Nephron progenitor cell (in vitro differentiated cells): ENCODE data around the gene PCDHGA8.
"Not testable (repeated sequence)": the region's sequence is repeated elsewhere in the genome, so short reads cannot be mapped to it uniquely, and the experiment has no call there.

Source experiments
- DNase-seq: peaks from one replicate; pipeline ENCODE4 v3.0.0; 2021
- H3K27ac Mint-ChIP-seq: 2 replicates; pipeline ENCODE4 v1.8.0; 2021; ENCODE audit warnings: mild to moderate bottlenecking, moderate library complexity, mixed read lengths
- H3K27me3 Mint-ChIP-seq: 2 replicates; pipeline ENCODE4 v1.8.0; 2021; ENCODE audit warnings: mild to moderate bottlenecking, low read depth, mixed read lengths; ENCODE audit not compliant: poor library complexity
- H3K36me3 Mint-ChIP-seq: 2 replicates; pipeline ENCODE4 v1.8.0; 2021; ENCODE audit warnings: low read depth, mixed read lengths
- H3K4me1 Mint-ChIP-seq: 2 replicates; pipeline ENCODE4 v1.8.0; 2021; ENCODE audit warnings: mixed read lengths
- H3K4me3 Mint-ChIP-seq: 2 replicates; pipeline ENCODE4 v1.8.0; 2021; ENCODE audit warnings: mild to moderate bottlenecking, moderate library complexity, mixed read lengths
- H3K9me3 Mint-ChIP-seq: 2 replicates; pipeline ENCODE4 v1.8.0; 2021; ENCODE audit warnings: mild to moderate bottlenecking, moderate library complexity, mixed read lengths
- TF ChIP-seq, protein P1 (sequence below): fragments of 200-600 bp; sonication (generic); IDR thresholded peaks from 2 replicates; pipeline ENCODE4 v1.5.0; 2021; ENCODE audit warnings: antibody characterized with exemption

PCDHGA8 gene

DNA sequence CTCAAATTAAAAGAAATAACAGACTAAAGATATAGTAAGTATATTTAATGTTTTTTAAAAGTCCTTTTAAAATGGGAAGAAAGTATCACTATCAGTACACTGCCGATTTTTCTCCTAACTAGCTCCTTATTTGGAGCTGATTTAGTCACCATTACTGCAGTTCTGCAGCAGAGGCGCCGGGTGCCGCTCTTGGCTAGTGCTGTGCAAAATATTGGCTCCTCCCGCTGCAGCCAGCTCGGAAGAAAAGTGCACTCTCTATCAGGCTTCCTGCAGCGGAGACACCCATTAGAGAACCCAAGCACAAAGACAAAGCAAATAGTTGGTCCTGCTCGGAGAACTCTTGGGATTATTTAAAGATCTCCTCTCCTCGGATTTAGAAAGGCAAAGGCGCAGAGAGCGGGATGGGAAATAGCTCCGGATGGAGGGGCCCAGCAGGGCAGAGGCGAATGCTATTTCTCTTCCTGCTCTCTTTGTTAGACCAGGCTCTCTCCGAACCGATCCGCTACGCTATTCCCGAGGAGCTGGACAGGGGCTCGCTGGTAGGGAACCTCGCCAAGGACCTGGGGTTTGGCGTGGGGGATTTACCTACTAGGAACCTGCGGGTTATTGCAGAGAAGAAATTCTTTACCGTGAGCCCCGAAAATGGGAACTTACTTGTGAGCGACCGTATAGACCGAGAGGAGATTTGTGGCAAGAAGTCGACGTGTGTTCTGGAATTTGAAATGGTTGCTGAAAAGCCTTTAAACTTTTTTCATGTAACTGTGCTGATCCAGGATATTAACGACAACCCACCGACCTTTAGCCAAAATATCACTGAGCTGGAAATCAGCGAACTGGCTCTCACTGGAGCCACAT lies 22.2 kb upstream of the PCDHGA8 start, which contains the start of gene PCDHGB3:
TSS of gene PCDHGB3 (plus strand) at position 249 of the 855 bp plus-strand sequence. CDS start at position 402, 153 bp downstream.
- DNase-seq = no peak

DNA sequence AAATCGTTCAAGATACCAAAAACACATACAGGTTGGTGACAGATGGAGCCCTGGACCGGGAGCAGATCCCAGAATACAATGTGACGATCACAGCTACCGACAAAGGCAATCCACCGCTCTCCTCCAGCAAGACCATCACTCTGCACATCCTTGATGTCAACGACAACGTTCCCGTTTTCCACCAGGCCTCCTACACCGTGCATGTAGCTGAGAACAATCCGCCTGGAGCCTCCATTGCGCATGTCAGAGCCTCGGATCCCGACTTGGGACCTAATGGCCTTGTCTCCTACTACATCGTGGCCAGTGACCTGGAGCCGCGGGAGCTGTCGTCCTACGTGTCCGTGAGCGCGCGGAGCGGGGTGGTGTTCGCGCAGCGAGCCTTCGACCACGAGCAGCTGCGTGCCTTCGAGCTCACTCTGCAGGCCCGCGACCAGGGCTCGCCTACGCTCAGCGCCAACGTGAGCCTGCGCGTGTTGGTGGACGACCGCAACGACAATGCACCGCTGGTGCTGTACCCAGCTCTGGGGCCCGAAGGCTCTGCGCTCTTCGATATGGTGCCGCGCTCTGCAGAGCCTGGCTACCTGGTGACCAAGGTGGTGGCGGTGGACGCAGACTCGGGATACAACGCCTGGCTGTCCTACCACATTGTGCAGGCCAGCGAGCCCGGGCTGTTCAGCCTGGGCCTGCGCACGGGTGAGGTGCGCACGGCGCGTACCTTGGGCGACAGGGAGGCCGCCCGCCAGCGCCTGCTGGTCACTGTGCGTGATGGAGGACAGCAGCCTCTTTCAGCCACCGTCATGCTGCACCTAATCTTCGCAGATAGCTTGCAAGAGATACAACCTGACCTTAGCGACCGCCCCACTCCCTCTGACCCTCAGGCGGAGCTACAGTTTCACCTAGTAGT lies 20.6 kb upstream of the PCDHGA8 start:
- Mint-ChIP-seq H3K4me3 (no peak overlapping the region), H3K36me3 (peaks cover 30% of the 10 kb centered on the region), H3K9me3 (peaks cover 88% of the 10 kb centered on the region), H3K4me1 (no peaks in the 10 kb centered on the region), H3K27me3 (no peaks in the 10 kb centered on the region), H3K27ac (no peak overlapping the region)
- TF ChIP-seq, protein P1, sequence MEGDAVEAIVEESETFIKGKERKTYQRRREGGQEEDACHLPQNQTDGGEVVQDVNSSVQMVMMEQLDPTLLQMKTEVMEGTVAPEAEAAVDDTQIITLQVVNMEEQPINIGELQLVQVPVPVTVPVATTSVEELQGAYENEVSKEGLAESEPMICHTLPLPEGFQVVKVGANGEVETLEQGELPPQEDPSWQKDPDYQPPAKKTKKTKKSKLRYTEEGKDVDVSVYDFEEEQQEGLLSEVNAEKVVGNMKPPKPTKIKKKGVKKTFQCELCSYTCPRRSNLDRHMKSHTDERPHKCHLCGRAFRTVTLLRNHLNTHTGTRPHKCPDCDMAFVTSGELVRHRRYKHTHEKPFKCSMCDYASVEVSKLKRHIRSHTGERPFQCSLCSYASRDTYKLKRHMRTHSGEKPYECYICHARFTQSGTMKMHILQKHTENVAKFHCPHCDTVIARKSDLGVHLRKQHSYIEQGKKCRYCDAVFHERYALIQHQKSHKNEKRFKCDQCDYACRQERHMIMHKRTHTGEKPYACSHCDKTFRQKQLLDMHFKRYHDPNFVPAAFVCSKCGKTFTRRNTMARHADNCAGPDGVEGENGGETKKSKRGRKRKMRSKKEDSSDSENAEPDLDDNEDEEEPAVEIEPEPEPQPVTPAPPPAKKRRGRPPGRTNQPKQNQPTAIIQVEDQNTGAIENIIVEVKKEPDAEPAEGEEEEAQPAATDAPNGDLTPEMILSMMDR = no peak
- DNase-seq = no peak

More for the DNA sequence above, 22.2 kb upstream of the PCDHGA8 start, which contains the start of gene PCDHGB3:
- Mint-ChIP-seq H3K36me3 (peaks cover 31% of the 10 kb centered on the region), H3K27ac (no peak within 1 kb of the TSS), H3K9me3 (peaks cover 92% of the 10 kb centered on the region), H3K4me3 (no peak within 1 kb of the TSS), H3K4me1 (no peaks in the 10 kb centered on the region), H3K27me3 (no peaks in the 10 kb centered on the region)
- TF ChIP-seq, protein P1 = no peak

DNA sequence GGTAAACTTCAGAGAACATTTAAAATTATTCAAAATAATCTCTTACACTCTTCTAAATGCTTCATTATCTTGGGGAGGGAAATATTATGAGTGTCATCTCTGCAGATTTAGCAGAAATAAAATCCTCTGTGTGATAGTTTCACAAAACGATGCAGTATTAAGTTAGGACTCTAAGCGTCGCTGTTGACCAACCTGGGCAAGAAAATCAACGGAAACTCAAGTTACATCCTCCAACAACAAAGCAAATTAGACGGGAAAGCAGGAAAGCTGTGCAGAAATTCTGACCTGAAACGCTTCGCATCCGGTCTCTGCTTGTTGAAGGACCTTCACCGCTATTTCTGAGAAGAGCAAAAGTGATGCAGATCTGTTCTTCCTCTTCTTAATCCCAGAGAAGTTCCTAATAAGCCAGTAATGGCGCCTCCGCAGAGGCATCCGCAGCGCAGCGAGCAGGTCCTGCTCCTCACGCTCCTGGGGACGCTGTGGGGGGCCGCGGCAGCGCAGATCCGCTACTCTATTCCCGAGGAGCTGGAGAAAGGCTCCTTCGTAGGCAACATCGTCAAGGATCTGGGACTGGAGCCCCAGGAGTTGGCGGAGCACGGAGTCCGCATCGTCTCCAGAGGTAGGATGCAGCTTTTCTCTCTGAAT lies 18.6 kb upstream of the PCDHGA8 start, which contains the start of gene PCDHGA6:
TSS of gene PCDHGA6 (plus strand) at position 219 of the 645 bp plus-strand sequence. CDS start at position 412, 193 bp downstream.
- Mint-ChIP-seq H3K4me3 (no peak within 1 kb of the TSS), H3K27ac (no peak within 1 kb of the TSS), H3K27me3 (no peaks in the 10 kb centered on the region), H3K4me1 (no peaks in the 10 kb centered on the region), H3K9me3 (peaks cover 87% of the 10 kb centered on the region), H3K36me3 (peaks cover 30% of the 10 kb centered on the region)
- no peak for DNase-seq
- TF ChIP-seq, protein P1 = no peak

DNA sequence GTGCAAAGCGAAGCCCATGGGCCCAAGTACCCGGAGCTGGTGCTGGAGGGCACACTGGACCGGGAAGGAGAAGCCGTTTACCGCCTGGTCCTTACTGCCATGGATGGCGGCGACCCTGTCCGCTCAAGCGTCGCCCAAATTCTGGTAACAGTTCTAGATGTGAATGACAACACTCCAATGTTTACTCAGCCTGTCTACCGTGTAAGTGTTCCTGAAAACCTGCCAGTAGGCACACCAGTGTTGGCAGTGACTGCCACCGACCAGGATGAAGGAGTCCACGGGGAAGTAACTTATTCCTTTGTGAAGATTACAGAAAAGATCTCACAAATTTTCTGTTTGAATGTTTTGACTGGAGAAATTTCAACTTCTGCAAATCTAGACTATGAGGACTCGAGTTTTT lies 17.8 kb upstream of the PCDHGA8 start:
- H3K4me1 Mint-ChIP-seq = no peaks in the 10 kb centered on the region
- H3K4me3 Mint-ChIP-seq = no peak overlapping the region
- peaks cover 30% of the 10 kb centered on the region for H3K36me3 Mint-ChIP-seq
- peaks cover 87% of the 10 kb centered on the region for H3K9me3 Mint-ChIP-seq
- no peak for DNase-seq
- no peaks in the 10 kb centered on the region for H3K27me3 Mint-ChIP-seq
- TF ChIP-seq, protein P1 = no peak
- H3K27ac Mint-ChIP-seq = no peak overlapping the region

- Mint-ChIP-seq H3K9me3 (peaks cover 85% of the 10 kb centered on the region), H3K36me3 (peaks cover 29% of the 10 kb centered on the region)
- DNase-seq, H3K27me3 Mint-ChIP-seq, H3K27ac Mint-ChIP-seq, H3K4me1 Mint-ChIP-seq, H3K4me3 Mint-ChIP-seq: not testable (repeated sequence)
Measured at GRCh38 chr5:141375444-141376155, 16.8 kb upstream of the PCDHGA8 start.
